ENCODE results near the gene TNK2. TPM values are rescaled to one million over a fixed set of nuclear protein-coding genes. Genes with fewer than 3 reads are reported as not detected.

The TNK2 gene
- total RNA-seq, 1 experiment from 2014 or later: 18.2 TPM

- BruUV-seq (replicated peaks): no TSS peak
- H3K4me1 ChIP-seq (ENCODE audit: insufficient read depth, low read length, poor library complexity, severe bottlenecking): peaks cover 27% of the 10 kb centered on the region
- ChIA-PET CTCF (interaction anchor here (1.2 kb wide), 1 partner anchor 13 kb away, joined by 5 read pairs; no protein-coding TSS in a partner anchor), POLR2A (ENCODE audit: low non-redundant PET) (no interaction called here)
- no peak overlapping the region for H3K27ac ChIP-seq (ENCODE audit: low read depth, low read length, poor library complexity, severe bottlenecking)
- H3K4me3 ChIP-seq (ENCODE audit: low read depth, low read length, poor library complexity, severe bottlenecking): peak overlapping the region; percentile 62
- no peak for DNase-seq (ENCODE audit: low spot score)
- intact Hi-C loops (cut with micrococcal nuclease; ENCODE audit: unreplicated experiment): no loop called here
- H3K36me3 ChIP-seq (ENCODE audit: insufficient read depth, low read length, poor library complexity, severe bottlenecking): no peaks in the 10 kb centered on the region
- H3K27me3 ChIP-seq (replicated peaks; ENCODE audit: insufficient read depth, low read depth, low read length, poor library complexity): no peaks in the 10 kb centered on the region
- TF ChIP-seq CTCF (conservative IDR thresholded peaks at IDR 0.05; ENCODE audit: low read depth, low read length): no peak
- TF ChIP-seq EZH2 (IDR thresholded peaks at IDR 0.05; ENCODE audit: borderline replicate concordance, low read depth, low read length, poor library complexity, severe bottlenecking): no peak
- no peaks in the 10 kb centered on the region for H3K9me3 ChIP-seq (ENCODE audit: low read depth, low read length, poor library complexity, severe bottlenecking)
Observed at GRCh38 chr3:195907684-195907933, 742 bp downstream of the TNK2 start.

DNA sequence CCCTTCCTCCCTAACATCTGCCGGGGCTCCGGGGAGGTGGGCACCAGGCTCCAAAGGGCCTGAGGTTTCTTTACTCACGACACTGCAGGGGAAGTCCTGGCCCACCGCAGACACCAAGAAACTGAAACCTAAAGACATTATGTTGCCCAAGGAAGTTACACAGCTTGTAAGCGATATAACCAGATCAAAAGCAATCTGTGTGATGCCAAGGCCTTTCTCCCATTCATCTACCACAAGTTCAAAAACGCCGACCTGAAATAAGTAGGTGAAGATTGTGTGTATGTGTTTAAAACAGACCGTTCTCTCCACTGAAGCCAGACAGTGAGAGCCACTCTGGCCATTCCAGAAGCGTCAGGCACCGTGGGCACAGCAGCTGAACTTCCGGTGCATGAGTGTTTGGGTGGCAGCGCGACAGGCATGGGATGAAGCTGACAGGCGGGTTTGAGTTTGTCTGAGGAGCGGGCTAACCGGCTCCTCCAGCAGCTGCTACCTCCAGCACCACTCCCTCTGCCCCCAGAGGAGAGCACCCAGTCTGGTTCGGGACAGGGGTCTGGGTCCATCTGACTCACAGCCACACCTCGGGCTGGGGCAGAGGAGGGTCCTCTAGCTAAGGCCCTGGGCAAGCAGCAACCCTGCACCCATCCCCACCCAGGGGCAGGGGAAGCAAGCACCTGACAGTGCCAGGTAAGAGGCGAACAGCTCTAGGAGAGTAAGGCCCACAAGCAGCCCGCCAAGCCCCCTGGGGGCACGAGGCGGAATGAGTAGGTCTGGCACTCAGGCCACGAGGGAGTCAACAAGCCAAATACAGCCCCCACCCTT is 1.3 kb downstream of the TNK2 start:
- TF ChIP-seq EZH2 (IDR thresholded peaks at IDR 0.05; ENCODE audit: borderline replicate concordance, low read depth, low read length, poor library complexity, severe bottlenecking): no peak
- TF ChIP-seq CTCF (conservative IDR thresholded peaks at IDR 0.05; ENCODE audit: low read depth, low read length): no peak
- no peak for DNase-seq (ENCODE audit: low spot score)
- H3K4me3 ChIP-seq (ENCODE audit: low read depth, low read length, poor library complexity, severe bottlenecking): peak overlapping the region; percentile 62
- no peaks in the 10 kb centered on the region for H3K27me3 ChIP-seq (replicated peaks; ENCODE audit: insufficient read depth, low read depth, low read length, poor library complexity)
- H3K9me3 ChIP-seq (ENCODE audit: low read depth, low read length, poor library complexity, severe bottlenecking): no peaks in the 10 kb centered on the region
- ChIA-PET POLR2A (ENCODE audit: low non-redundant PET) (no interaction called here), CTCF (interaction anchor here (0.5 to 1.2 kb wide), 2 partner anchors 12 to 54 kb away, joined by 3 to 5 read pairs; no protein-coding TSS in a partner anchor)
- H3K4me1 ChIP-seq (ENCODE audit: insufficient read depth, low read length, poor library complexity, severe bottlenecking): peaks cover 27% of the 10 kb centered on the region
- no TSS peak for BruUV-seq (replicated peaks)
- no peaks in the 10 kb centered on the region for H3K36me3 ChIP-seq (ENCODE audit: insufficient read depth, low read length, poor library complexity, severe bottlenecking)
- H3K27ac ChIP-seq (ENCODE audit: low read depth, low read length, poor library complexity, severe bottlenecking): no peak overlapping the region
- intact Hi-C loops (cut with micrococcal nuclease; ENCODE audit: unreplicated experiment): no loop called here

DNA sequence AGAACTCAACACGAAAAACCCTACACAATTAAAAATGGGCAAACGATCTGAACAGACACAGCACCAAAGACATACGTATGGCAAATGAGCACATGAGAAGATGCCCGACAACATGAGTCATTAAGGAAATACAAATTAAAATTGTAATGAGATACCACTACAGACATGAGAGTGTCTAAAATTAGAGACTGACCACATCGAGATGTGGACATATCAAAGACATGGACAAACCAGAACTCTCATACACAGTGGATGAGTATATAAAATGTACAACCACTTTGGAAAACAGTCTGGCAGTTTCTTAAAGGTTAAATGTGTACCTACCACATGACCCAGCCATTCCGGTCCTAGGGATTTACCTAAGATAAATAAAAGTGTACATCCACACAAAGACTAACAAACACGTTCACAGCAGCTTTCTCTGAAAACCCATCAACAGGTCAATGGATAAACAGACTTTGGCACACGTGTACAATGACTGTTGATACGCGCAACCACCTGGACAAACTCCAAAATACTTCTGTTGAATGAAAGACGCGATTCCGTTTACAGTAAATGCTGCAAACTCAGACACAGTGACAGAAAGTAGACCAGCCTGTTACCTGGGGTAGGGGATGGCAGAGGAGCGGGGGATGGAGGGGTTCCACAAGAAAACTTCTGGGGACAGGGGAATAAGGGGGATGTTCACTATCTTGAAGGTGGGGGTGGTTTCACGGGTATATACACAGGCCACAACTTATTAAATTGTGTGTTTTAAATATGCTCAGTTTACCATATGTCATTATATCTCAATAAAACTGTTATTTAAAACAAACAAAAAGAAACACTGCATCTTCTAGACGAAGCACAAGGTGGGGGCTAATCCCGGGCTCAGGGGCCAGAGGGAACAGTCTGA is 2.1 kb downstream of the TNK2 start:
- intact Hi-C loops (cut with micrococcal nuclease; ENCODE audit: unreplicated experiment): no loop called here

More for the DNA sequence above, 2.1 kb downstream of the TNK2 start:
- Histone ChIP-seq H3K4me3 (ENCODE audit: low read depth, low read length, poor library complexity, severe bottlenecking) (no peak overlapping the region), H3K9me3 (ENCODE audit: low read depth, low read length, poor library complexity, severe bottlenecking) (no peaks in the 10 kb centered on the region), H3K4me1 (ENCODE audit: insufficient read depth, low read length, poor library complexity, severe bottlenecking) (peaks cover 27% of the 10 kb centered on the region), H3K27ac (ENCODE audit: low read depth, low read length, poor library complexity, severe bottlenecking) (no peak overlapping the region), H3K27me3 (replicated peaks; ENCODE audit: insufficient read depth, low read depth, low read length, poor library complexity) (no peaks in the 10 kb centered on the region), H3K36me3 (ENCODE audit: insufficient read depth, low read length, poor library complexity, severe bottlenecking) (no peaks in the 10 kb centered on the region)
- TF ChIP-seq CTCF (conservative IDR thresholded peaks at IDR 0.05; ENCODE audit: low read depth, low read length) (no peak), EZH2 (IDR thresholded peaks at IDR 0.05; ENCODE audit: borderline replicate concordance, low read depth, low read length, poor library complexity, severe bottlenecking) (no peak)
- POLR2A ChIA-PET (ENCODE audit: low non-redundant PET): no interaction called here
- CTCF ChIA-PET: interaction anchor here (0.5 kb wide), 1 partner anchor 55 kb away, joined by 3 read pairs; no protein-coding TSS in a partner anchor
- no peak for DNase-seq (ENCODE audit: low spot score)
- BruUV-seq (replicated peaks): no TSS peak

Measured in A673 (cell line).